Measurements from ENCODE around the gene CLCN7. TPM values are rescaled to one million over a fixed set of nuclear protein-coding genes. Genes with fewer than 3 reads are reported as not detected.

The CLCN7 gene
- total RNA-seq, 1 donor from 2014 or later, result 76.2 TPM

GRCh38 chr16:1439058-1439698 is 35.6 kb downstream of the CLCN7 start:
- no peak overlapping the region for H3K4me3 ChIP-seq (ENCODE audit: low read depth, low read length)
- no peak for DNase-seq (ENCODE audit: low read depth)
- TF ChIP-seq CTCF (conservative IDR thresholded peaks at IDR 0.05; ENCODE audit: low read depth, low read length), result no peak

- no peak overlapping the region for H3K4me3 ChIP-seq (ENCODE audit: low read depth, low read length)
- no peak for TF ChIP-seq CTCF (conservative IDR thresholded peaks at IDR 0.05; ENCODE audit: low read depth, low read length)
- DNase-seq (ENCODE audit: low read depth), result no peak
Measured at GRCh38 chr16:1438229-1439057, 36.4 kb downstream of the CLCN7 start.

GRCh38 chr16:1437606-1438005 is 37.2 kb downstream of the CLCN7 start:
- no peak overlapping the region for H3K4me3 ChIP-seq (ENCODE audit: low read depth, low read length)
- no peak for TF ChIP-seq CTCF (conservative IDR thresholded peaks at IDR 0.05; ENCODE audit: low read depth, low read length)
- DNase-seq (ENCODE audit: low read depth), result no peak

- no peak overlapping the region for H3K4me3 ChIP-seq (ENCODE audit: low read depth, low read length)
- no peak for DNase-seq (ENCODE audit: low read depth)
- no peak for TF ChIP-seq CTCF (conservative IDR thresholded peaks at IDR 0.05; ENCODE audit: low read depth, low read length)
Measured at GRCh38 chr16:1436731-1437355, 38.0 kb downstream of the CLCN7 start.

GRCh38 chr16:1435921-1436697 is 38.7 kb downstream of the CLCN7 start:
- DNase-seq (ENCODE audit: low read depth), result no peak
- no peak overlapping the region for H3K4me3 ChIP-seq (ENCODE audit: low read depth, low read length)
- TF ChIP-seq CTCF (conservative IDR thresholded peaks at IDR 0.05; ENCODE audit: low read depth, low read length), result no peak

- DNase-seq (ENCODE audit: low read depth), result no peak
- H3K4me3 ChIP-seq (ENCODE audit: low read depth, low read length), result no peak overlapping the region
- TF ChIP-seq CTCF (conservative IDR thresholded peaks at IDR 0.05; ENCODE audit: low read depth, low read length), result no peak
Measured at GRCh38 chr16:1434644-1435592, 39.9 kb downstream of the CLCN7 start.

Data from epithelial cell of proximal tubule (primary cell).